ENCODE measurements around the gene XIRP1.

- TF ChIP-seq CTCF (IDR thresholded peaks at IDR 0.05) (no peak), POLR2A (IDR thresholded peaks at IDR 0.05) (no peak)
Observed at GRCh38 chr3:39241561-39241960, 49.2 kb upstream of the XIRP1 start.

Measured in esophagus squamous epithelium (tissue), 4 donors.